HepG2 (cell line): Measurements from ENCODE around the gene RAB3B. TPM values are rescaled to one million over a fixed set of nuclear protein-coding genes. Genes with fewer than 3 reads are reported as not detected.

Source experiments
- ATAC-seq: fragments of 200-7000 bp; cut with Tn5 transposase; 3 replicates; pipeline ENCODE4 v1.9.1; 2020; ENCODE audit warnings: mild to moderate bottlenecking, moderate library complexity
- Bru-seq: library from RNA; stranded (reverse); fragments of 400-500 nt; gene quantifications from one replicate; lab custom pipeline; 2021; lab: Mats Ljungman, UMichigan
- BruChase-seq, 2 experiments: library from RNA; stranded (reverse); fragments of 400-500 nt; gene quantifications; one replicate each; lab custom pipeline; 2021; lab: Mats Ljungman, UMichigan
- BruUV-seq: library from RNA; stranded (reverse); fragments of 400-500 nt; replicated peaks from 2 replicates; lab custom pipeline; 2021; lab: Mats Ljungman, UMichigan
- CTCF ChIA-PET: fragments of 300-600 bp; formaldehyde crosslinking; extraction: SDS; loops from one replicate; lab custom pipeline; 2021; ENCODE audit warnings: low total read pairs, inconsistent platforms, low intra/inter-chr PET ratio; lab: Yijun Ruan, JAX
- POLR2A ChIA-PET: fragments of 350-600 bp; sonication (Branson Sonifier 250); formaldehyde crosslinking; loops from one replicate; lab custom pipeline; 2020; ENCODE audit warnings: antibody characterized with exemption, inconsistent platforms; lab: Yijun Ruan, JAX
- DNase-seq: peaks from one replicate; pipeline ENCODE4 v3.0.0-alpha.2; 2015; ENCODE audit warnings: low spot score
- FAIRE-seq: peaks from 3 replicates; lab custom pipeline; 2011; peaks lifted over from hg19 to GRCh38; lab: Jason Lieb, UNC
- H2AFZ ChIP-seq: one replicate; pipeline ENCODE4 v1.6.1; 2011; ENCODE audit warnings: low read length, inconsistent platforms
- H3K27ac ChIP-seq: fragments of 300-600 bp; 3 replicates; pipeline ENCODE4 v1.8.0; 2011; ENCODE audit warnings: mixed run types, mild to moderate bottlenecking, mixed read lengths, low read length, inconsistent platforms; ENCODE audit not compliant: insufficient read depth; ENCODE audit errors: extremely low read length
- H3K27me3 ChIP-seq, 2 experiments: fragments of 200-600 bp in 1 of 2; 2 replicates in 1 of 2; 3 replicates in 1 of 2; pipeline versions ENCODE4 v1.6.0 to v1.8.0; 2011; ENCODE audit warnings: low read length in 2 of 2, mild to moderate bottlenecking in 2 of 2, moderate library complexity in 2 of 2, inconsistent platforms in 1 of 2; ENCODE audit not compliant: insufficient read depth in 2 of 2, control insufficient read depth in 1 of 2
- H3K36me3 ChIP-seq, 2 experiments: fragments of 200-600 bp in 1 of 2; replicated peaks in 1 of 2; 2 replicates in 1 of 2; 3 replicates in 1 of 2; pipeline versions ENCODE4 v1.5.1 to v1.8.0; 2011; ENCODE audit warnings: low read length in 2 of 2, inconsistent platforms in 1 of 2; ENCODE audit not compliant: insufficient read depth in 2 of 2, control insufficient read depth in 1 of 2
- H3K4me1 ChIP-seq: 2 replicates; pipeline ENCODE4 v1.5.1; 2012; ENCODE audit warnings: low read length, inconsistent platforms; ENCODE audit not compliant: insufficient read depth
- H3K4me2 ChIP-seq: 2 replicates; pipeline ENCODE4 v1.6.0; 2011; ENCODE audit warnings: low read depth, low read length, inconsistent platforms
- H3K4me3 ChIP-seq, 3 experiments: fragments of 200-600 bp in 1 of 3; sonication (generic), shearing (Covaris generic) in 1 of 3; replicated peaks in 1 of 3; 2 replicates each; pipeline ENCODE4 v1.5.1; 2011 to 2016; ENCODE audit warnings: low read length in 3 of 3, inconsistent platforms in 2 of 3, low read depth in 2 of 3, mild to moderate bottlenecking in 2 of 3, control low read depth in 1 of 3, mixed read lengths in 1 of 3; ENCODE audit not compliant: insufficient read depth in 1 of 3
- H3K79me2 ChIP-seq: one replicate; pipeline ENCODE4 v1.6.1; 2011; ENCODE audit warnings: low read length, inconsistent platforms; ENCODE audit not compliant: insufficient read depth
- H3K9ac ChIP-seq: 2 replicates; pipeline ENCODE4 v1.6.0; 2011; ENCODE audit warnings: mild to moderate bottlenecking, low read depth, low read length, inconsistent platforms; ENCODE audit not compliant: insufficient read depth
- H3K9me3 ChIP-seq: 2 replicates; pipeline ENCODE4 v1.5.1; 2012; ENCODE audit warnings: mild to moderate bottlenecking, low read length
- H4K20me1 ChIP-seq: 2 replicates; pipeline ENCODE4 v1.6.0; 2011; ENCODE audit warnings: inconsistent platforms, mild to moderate bottlenecking, low read length, moderate library complexity; ENCODE audit not compliant: insufficient read depth
- HNRNPK ChIP-seq: fragments of 200-400 bp; formaldehyde crosslinking; IDR thresholded peaks from 2 replicates; pipeline ENCODE4 v1.6.1; 2018; ENCODE audit warnings: low read length, low read depth, moderate library complexity, mild to moderate bottlenecking; ENCODE audit not compliant: poor library complexity, severe bottlenecking
- NCOA5 ChIP-seq: sonication (generic); formaldehyde crosslinking; IDR thresholded peaks from 2 replicates; pipeline ENCODE4 v1.4.0; 2020; ENCODE audit warnings: missing genetic modification reagents
- PHF5A ChIP-seq: IDR thresholded peaks from one replicate; pipeline ENCODE4 v1.6.1; 2018; ENCODE audit warnings: low read depth, missing genetic modification reagents; ENCODE audit not compliant: unreplicated experiment
- SP4 ChIP-seq: sonication (generic); formaldehyde crosslinking; IDR thresholded peaks from 2 replicates; pipeline ENCODE4 v1.8.1; 2023; ENCODE audit warnings: mild to moderate bottlenecking, missing genetic modification reagents
- ZNF256 ChIP-seq: sonication (generic); formaldehyde crosslinking; conservative IDR thresholded peaks from 2 replicates; pipeline ENCODE4 v1.4.0; 2020; ENCODE audit warnings: missing genetic modification reagents
- ZNF709 ChIP-seq: sonication (generic); formaldehyde crosslinking; IDR thresholded peaks from 2 replicates; pipeline ENCODE4 v1.5.0; 2020; ENCODE audit warnings: mild to moderate bottlenecking, missing genetic modification reagents
- ZNF775 ChIP-seq: sonication (generic); formaldehyde crosslinking; IDR thresholded peaks from 2 replicates; pipeline ENCODE4 v1.4.0; 2020; ENCODE audit warnings: missing genetic modification reagents, mild to moderate bottlenecking, moderate library complexity, borderline replicate concordance
- ZSCAN22 ChIP-seq: sonication (generic); formaldehyde crosslinking; IDR thresholded peaks from 2 replicates; pipeline ENCODE4 v1.4.0; 2020; ENCODE audit warnings: mild to moderate bottlenecking, missing genetic modification reagents
- WGBS: methylation state at CpG from one replicate; pipeline ENCODE4 v1.1.6; 2017; ENCODE audit warnings: low lambda C conversion rate; 5-methylcytosine and 5-hydroxymethylcytosine counted together
- in situ Hi-C: cut with HindIII; loops from 2 replicates; pipeline ENCODE4 v1.10.0; 2017; ENCODE audit warnings: low pct_unique_long_range_greater_than_20kb; ENCODE audit not compliant: extremely low pct_ligation_motif_present
- intact Hi-C: fragments of 100-400 bp; cut with micrococcal nuclease; formaldehyde crosslinking; loops from one replicate; pipeline ENCODE4 v1.10.0; 2022; ENCODE audit not compliant: unreplicated experiment
- long read RNA-seq, 2 experiments: library from RNA in 1 of 2; library from polyadenylated mRNA in 1 of 2; stranded (forward) in 1 of 2; unstranded in 1 of 2; transcript quantifications; one replicate each; pipeline ENCODE4 v2.0.0, GENCODE V29; 2019 to 2022
- polyA minus RNA-seq, 3 experiments: library from RNA; depleted of rRNA, polyadenylated mRNA; stranded (reverse); fragments of >200 nt; gene quantifications; 2 replicates each; pipeline ENCODE4 v1.2.3, GENCODE V29; 2011; ENCODE audit warnings: low replicate concordance in 1 of 3
- polyA plus RNA-seq, 8 experiments: library from polyadenylated mRNA; depleted of rRNA in 3 of 8; stranded (reverse) in 7 of 8; unstranded in 1 of 8; fragments of >200 nt; fragmentation: Illumina TruSeq in 4 of 8; extraction: Trizol in 4 of 8; gene quantifications; 2 replicates each; pipeline versions ENCODE4 v1.2.1 to v1.2.3, GENCODE V29; 2011 to 2016; ENCODE audit warnings: low read depth in 4 of 8, missing spikeins in 1 of 8, mixed read lengths in 1 of 8; ENCODE audit not compliant: insufficient read depth in 1 of 8
- total RNA-seq, 5 experiments: library from RNA; depleted of rRNA; stranded (reverse); fragments of >200 nt; fragmentation: Illumina TruSeq; extraction: Trizol; gene quantifications; 2 replicates each; pipeline ENCODE4 v1.2.3, GENCODE V29; 2016; ENCODE audit warnings: low read depth in 1 of 5
- TF ChIP-seq, protein P1 (sequence below): sonication (generic); formaldehyde crosslinking; IDR thresholded peaks from 2 replicates; pipeline ENCODE4 v1.4.0; 2020; ENCODE audit warnings: missing genetic modification reagents
- TF ChIP-seq, protein P2 (sequence below): sonication (generic); formaldehyde crosslinking; IDR thresholded peaks from 2 replicates; pipeline ENCODE4 v1.5.0; 2020; ENCODE audit warnings: mild to moderate bottlenecking, missing genetic modification reagents, borderline replicate concordance

RAB3B gene, protein sequence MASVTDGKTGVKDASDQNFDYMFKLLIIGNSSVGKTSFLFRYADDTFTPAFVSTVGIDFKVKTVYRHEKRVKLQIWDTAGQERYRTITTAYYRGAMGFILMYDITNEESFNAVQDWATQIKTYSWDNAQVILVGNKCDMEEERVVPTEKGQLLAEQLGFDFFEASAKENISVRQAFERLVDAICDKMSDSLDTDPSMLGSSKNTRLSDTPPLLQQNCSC
- 1.0 and 1.9 TPM in 2 replicates for total RNA-seq (2016; rRNA removed; fragmentation: Illumina TruSeq; extraction: Trizol)
- 0.09 and 0.10 TPM in 2 replicates for total RNA-seq (2016; cell fraction: cytosol; rRNA removed; fragmentation: Illumina TruSeq; extraction: Trizol; ENCODE audit: low read depth)
- 1.2 and 1.6 TPM in 2 replicates for total RNA-seq (2016; cell fraction: insoluble cytoplasmic fraction; rRNA removed; fragmentation: Illumina TruSeq; extraction: Trizol)
- 0.31 and 0.43 TPM in 2 replicates for total RNA-seq (2016; cell fraction: membrane; rRNA removed; fragmentation: Illumina TruSeq; extraction: Trizol)
- 0.65 and 0.81 TPM in 2 replicates for total RNA-seq (2016; cell fraction: nucleus; rRNA removed; fragmentation: Illumina TruSeq; extraction: Trizol)
- 1.2 and 1.7 TPM in 2 replicates for polyA plus RNA-seq (2011; rRNA removed)
- 0.72 and 1.6 TPM in 2 replicates for polyA plus RNA-seq (2011; cell fraction: cytosol; rRNA removed)
- 0.72 and 1.2 TPM in 2 replicates for polyA plus RNA-seq (2011; cell fraction: nucleus; rRNA removed)
- polyA plus RNA-seq (2012) = 0.64 and 1.5 TPM in 2 replicates
- polyA plus RNA-seq (2016; cell fraction: cytosol; fragmentation: Illumina TruSeq; extraction: Trizol; ENCODE audit: low read depth) = 0.07 and 0.08 TPM in 2 replicates
- polyA plus RNA-seq (2016; cell fraction: insoluble cytoplasmic fraction; fragmentation: Illumina TruSeq; extraction: Trizol; ENCODE audit: low read depth) = 0.94 and 1.3 TPM in 2 replicates
- 0.19 and 0.23 TPM in 2 replicates for polyA plus RNA-seq (2016; cell fraction: membrane; fragmentation: Illumina TruSeq; extraction: Trizol; ENCODE audit: low read depth)
- polyA plus RNA-seq (2016; cell fraction: nucleus; fragmentation: Illumina TruSeq; extraction: Trizol; ENCODE audit: insufficient read depth, low read depth) = 0.75 and 0.93 TPM in 2 replicates
- 2.2 TPM in 1 of 2 replicates, not detected in the other for polyA minus RNA-seq (2011; rRNA and poly(A)+ RNA removed; ENCODE audit: low replicate concordance)
- 1.8 and 3.7 TPM in 2 replicates for polyA minus RNA-seq (2011; cell fraction: cytosol; rRNA and poly(A)+ RNA removed)
- 1.0 and 1.9 TPM in 2 replicates for polyA minus RNA-seq (2011; cell fraction: nucleus; rRNA and poly(A)+ RNA removed)
- Bru-seq, nascent RNA = percentile 40 among the genes with signal in this experiment
- BruChase-seq, experiment 1, labeled RNA remaining after a 6-hour chase = percentile 54 among the genes with signal in this experiment
- percentile 44 among the genes with signal in this experiment for BruChase-seq, experiment 2, labeled RNA remaining after a 2-hour chase
- long read RNA-seq, experiment 1, full-length matches to known transcripts = 4 of 7 reads
- long read RNA-seq, experiment 1, partial matches to known transcripts = 1 of 7 reads
- long read RNA-seq, experiment 1, other reads (novel, unspliced or antisense) = 2 of 7 reads
- long read RNA-seq, experiment 2, full-length matches to known transcripts = 2 of 16 reads
- long read RNA-seq, experiment 2, partial matches to known transcripts = 1 of 16 reads
- long read RNA-seq, experiment 2, other reads (novel, unspliced or antisense) = 13 of 16 reads

DNA sequence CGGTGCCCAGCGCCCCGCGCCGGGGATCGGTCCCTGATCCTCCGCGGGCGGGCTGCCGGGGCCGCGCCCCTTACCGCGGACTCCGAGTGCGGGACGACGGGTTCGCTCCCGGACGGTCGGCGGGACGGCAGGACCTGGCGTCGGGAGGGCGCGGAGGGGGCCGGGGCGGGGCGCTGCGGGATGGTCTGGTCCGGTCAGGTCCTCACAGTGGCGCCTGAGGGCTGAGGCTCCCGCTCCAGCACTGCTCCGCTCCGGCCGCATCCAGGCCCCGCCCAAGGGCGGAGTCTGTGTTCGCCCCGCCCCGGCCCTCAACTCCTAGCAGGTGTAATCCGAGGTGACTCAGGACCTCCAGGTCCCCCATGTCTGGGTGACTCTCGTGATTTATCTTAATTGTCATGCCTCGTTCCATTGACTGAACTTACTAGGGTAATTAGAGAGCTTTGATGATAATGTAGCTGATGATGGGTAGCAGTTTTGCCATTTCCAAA lies at the start of gene RAB3B:
Gene RAB3B, minus strand, starts transcription at position 223 of the 488 bp plus-strand sequence. CDS start 13,583 bp downstream, outside the sequence.
- FAIRE-seq (no peak), ATAC-seq (peak; percentile 96), DNase-seq (peak; percentile 40)
- H3K4me3 ChIP-seq = peak within 1 kb of the TSS; percentile 50 to 66 (median 58); a peak in 5 of 6 replicates
- no peaks in the 10 kb centered on the region for H3K9me3 ChIP-seq
- in situ Hi-C loops (no loop called here), intact Hi-C loops (no loop called here)
- no TSS peak for BruUV-seq
- no peaks in the 10 kb centered on the region for H3K79me2 ChIP-seq
- 0% methylated on average over 1 of the region's 46 CpGs for WGBS
- H4K20me1 ChIP-seq = no peaks in the 10 kb centered on the region
- ChIA-PET POLR2A (no interaction called here), CTCF (interaction anchor here (0.7 kb wide), 1 partner anchor 94 kb away, joined by 3 read pairs; no protein-coding TSS in a partner anchor)
- peaks cover 1 to 35% of the 10 kb centered on the region in 2 experiments; a peak in 2 of 5 replicates for H3K27me3 ChIP-seq
- H2AFZ ChIP-seq = no peak within 1 kb of the TSS
- H3K9ac ChIP-seq = no peak within 1 kb of the TSS
- peak within 1 kb of the TSS; percentile 51 for H3K4me2 ChIP-seq
- H3K4me1 ChIP-seq = peaks cover 10% of the 10 kb centered on the region
- no peaks in the 10 kb centered on the region for H3K36me3 ChIP-seq
- H3K27ac ChIP-seq = no peak within 1 kb of the TSS
- TF ChIP-seq, protein P1, sequence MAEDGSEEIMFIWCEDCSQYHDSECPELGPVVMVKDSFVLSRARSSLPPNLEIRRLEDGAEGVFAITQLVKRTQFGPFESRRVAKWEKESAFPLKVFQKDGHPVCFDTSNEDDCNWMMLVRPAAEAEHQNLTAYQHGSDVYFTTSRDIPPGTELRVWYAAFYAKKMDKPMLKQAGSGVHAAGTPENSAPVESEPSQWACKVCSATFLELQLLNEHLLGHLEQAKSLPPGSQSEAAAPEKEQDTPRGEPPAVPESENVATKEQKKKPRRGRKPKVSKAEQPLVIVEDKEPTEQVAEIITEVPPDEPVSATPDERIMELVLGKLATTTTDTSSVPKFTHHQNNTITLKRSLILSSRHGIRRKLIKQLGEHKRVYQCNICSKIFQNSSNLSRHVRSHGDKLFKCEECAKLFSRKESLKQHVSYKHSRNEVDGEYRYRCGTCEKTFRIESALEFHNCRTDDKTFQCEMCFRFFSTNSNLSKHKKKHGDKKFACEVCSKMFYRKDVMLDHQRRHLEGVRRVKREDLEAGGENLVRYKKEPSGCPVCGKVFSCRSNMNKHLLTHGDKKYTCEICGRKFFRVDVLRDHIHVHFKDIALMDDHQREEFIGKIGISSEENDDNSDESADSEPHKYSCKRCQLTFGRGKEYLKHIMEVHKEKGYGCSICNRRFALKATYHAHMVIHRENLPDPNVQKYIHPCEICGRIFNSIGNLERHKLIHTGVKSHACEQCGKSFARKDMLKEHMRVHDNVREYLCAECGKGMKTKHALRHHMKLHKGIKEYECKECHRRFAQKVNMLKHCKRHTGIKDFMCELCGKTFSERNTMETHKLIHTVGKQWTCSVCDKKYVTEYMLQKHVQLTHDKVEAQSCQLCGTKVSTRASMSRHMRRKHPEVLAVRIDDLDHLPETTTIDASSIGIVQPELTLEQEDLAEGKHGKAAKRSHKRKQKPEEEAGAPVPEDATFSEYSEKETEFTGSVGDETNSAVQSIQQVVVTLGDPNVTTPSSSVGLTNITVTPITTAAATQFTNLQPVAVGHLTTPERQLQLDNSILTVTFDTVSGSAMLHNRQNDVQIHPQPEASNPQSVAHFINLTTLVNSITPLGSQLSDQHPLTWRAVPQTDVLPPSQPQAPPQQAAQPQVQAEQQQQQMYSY (CRISPR knock-in tag) = peak; percentile 63
- TF ChIP-seq ZSCAN22 (CRISPR knock-in tag) (no peak), ZNF775 (CRISPR knock-in tag) (no peak), SP4 (CRISPR knock-in tag) (peak; percentile 34; the same call in 1 of the 2 replicates), HNRNPK (no peak), ZNF709 (CRISPR knock-in tag) (no peak), PHF5A (CRISPR knock-in tag) (no peak), NCOA5 (CRISPR knock-in tag) (no peak), ZNF256 (no peak)
- TF ChIP-seq, protein P2, sequence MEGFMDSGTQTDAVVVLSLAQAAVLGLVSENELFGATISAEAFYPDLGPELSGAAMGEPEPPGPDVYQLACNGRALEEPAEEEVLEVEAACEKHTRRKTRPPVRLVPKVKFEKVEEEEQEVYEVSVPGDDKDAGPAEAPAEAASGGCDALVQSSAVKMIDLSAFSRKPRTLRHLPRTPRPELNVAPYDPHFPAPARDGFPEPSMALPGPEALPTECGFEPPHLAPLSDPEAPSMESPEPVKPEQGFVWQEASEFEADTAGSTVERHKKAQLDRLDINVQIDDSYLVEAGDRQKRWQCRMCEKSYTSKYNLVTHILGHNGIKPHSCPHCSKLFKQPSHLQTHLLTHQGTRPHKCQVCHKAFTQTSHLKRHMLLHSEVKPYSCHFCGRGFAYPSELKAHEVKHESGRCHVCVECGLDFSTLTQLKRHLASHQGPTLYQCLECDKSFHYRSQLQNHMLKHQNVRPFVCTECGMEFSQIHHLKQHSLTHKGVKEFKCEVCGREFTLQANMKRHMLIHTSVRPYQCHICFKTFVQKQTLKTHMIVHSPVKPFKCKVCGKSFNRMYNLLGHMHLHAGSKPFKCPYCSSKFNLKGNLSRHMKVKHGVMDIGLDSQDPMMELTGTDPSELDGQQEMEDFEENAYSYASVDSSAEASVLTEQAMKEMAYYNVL (CRISPR knock-in tag) = no peak
